ENCODE measurements around the gene IFT81. TPM values are rescaled to one million over a fixed set of nuclear protein-coding genes. Genes with fewer than 3 reads are reported as not detected.

IFT81 gene
- total RNA-seq, 1 experiment from 2014 or later = 32.9 TPM

- no peaks in the 10 kb centered on the region for H3K27me3 ChIP-seq (replicated peaks; ENCODE audit: insufficient read depth, low read depth, low read length, poor library complexity)
- H3K9me3 ChIP-seq (ENCODE audit: low read depth, low read length, poor library complexity, severe bottlenecking) = no peaks in the 10 kb centered on the region
- ChIA-PET POLR2A (ENCODE audit: low non-redundant PET) (no interaction called here), CTCF (no interaction called here)
- no peak for DNase-seq (ENCODE audit: low spot score)
- peaks cover 8% of the 10 kb centered on the region for H3K36me3 ChIP-seq (ENCODE audit: insufficient read depth, low read length, poor library complexity, severe bottlenecking)
- no TSS peak for BruUV-seq (replicated peaks)
- TF ChIP-seq EZH2 (IDR thresholded peaks at IDR 0.05; ENCODE audit: borderline replicate concordance, low read depth, low read length, poor library complexity, severe bottlenecking) = no peak
- TF ChIP-seq, protein P1, sequence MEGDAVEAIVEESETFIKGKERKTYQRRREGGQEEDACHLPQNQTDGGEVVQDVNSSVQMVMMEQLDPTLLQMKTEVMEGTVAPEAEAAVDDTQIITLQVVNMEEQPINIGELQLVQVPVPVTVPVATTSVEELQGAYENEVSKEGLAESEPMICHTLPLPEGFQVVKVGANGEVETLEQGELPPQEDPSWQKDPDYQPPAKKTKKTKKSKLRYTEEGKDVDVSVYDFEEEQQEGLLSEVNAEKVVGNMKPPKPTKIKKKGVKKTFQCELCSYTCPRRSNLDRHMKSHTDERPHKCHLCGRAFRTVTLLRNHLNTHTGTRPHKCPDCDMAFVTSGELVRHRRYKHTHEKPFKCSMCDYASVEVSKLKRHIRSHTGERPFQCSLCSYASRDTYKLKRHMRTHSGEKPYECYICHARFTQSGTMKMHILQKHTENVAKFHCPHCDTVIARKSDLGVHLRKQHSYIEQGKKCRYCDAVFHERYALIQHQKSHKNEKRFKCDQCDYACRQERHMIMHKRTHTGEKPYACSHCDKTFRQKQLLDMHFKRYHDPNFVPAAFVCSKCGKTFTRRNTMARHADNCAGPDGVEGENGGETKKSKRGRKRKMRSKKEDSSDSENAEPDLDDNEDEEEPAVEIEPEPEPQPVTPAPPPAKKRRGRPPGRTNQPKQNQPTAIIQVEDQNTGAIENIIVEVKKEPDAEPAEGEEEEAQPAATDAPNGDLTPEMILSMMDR (conservative IDR thresholded peaks at IDR 0.05; ENCODE audit: low read depth, low read length) = no peak
- no peak overlapping the region for H3K4me3 ChIP-seq (ENCODE audit: low read depth, low read length, poor library complexity, severe bottlenecking)
- no peaks in the 10 kb centered on the region for H3K4me1 ChIP-seq (ENCODE audit: insufficient read depth, low read length, poor library complexity, severe bottlenecking)
- intact Hi-C loops (cut with micrococcal nuclease; ENCODE audit: unreplicated experiment) = no loop called here
- no peak overlapping the region for H3K27ac ChIP-seq (ENCODE audit: low read depth, low read length, poor library complexity, severe bottlenecking)
Observed at GRCh38 chr12:110193196-110193595, 69.0 kb downstream of the IFT81 start.

GRCh38 chr12:110197003-110197402, 72.8 kb downstream of the IFT81 start:
- H3K27me3 ChIP-seq (replicated peaks; ENCODE audit: insufficient read depth, low read depth, low read length, poor library complexity) = no peaks in the 10 kb centered on the region
- H3K9me3 ChIP-seq (ENCODE audit: low read depth, low read length, poor library complexity, severe bottlenecking) = no peaks in the 10 kb centered on the region
- H3K4me3 ChIP-seq (ENCODE audit: low read depth, low read length, poor library complexity, severe bottlenecking) = no peak overlapping the region
- no TSS peak for BruUV-seq (replicated peaks)
- H3K4me1 ChIP-seq (ENCODE audit: insufficient read depth, low read length, poor library complexity, severe bottlenecking) = peaks cover 11% of the 10 kb centered on the region
- DNase-seq (ENCODE audit: low spot score) = no peak
- no peak for TF ChIP-seq EZH2 (IDR thresholded peaks at IDR 0.05; ENCODE audit: borderline replicate concordance, low read depth, low read length, poor library complexity, severe bottlenecking)
- TF ChIP-seq, protein P1 (conservative IDR thresholded peaks at IDR 0.05; ENCODE audit: low read depth, low read length) = no peak
- CTCF ChIA-PET = no interaction called here
- POLR2A ChIA-PET (ENCODE audit: low non-redundant PET) = no interaction called here
- intact Hi-C loops (cut with micrococcal nuclease; ENCODE audit: unreplicated experiment) = no loop called here
- H3K27ac ChIP-seq (ENCODE audit: low read depth, low read length, poor library complexity, severe bottlenecking) = no peak overlapping the region
- peaks cover 8% of the 10 kb centered on the region for H3K36me3 ChIP-seq (ENCODE audit: insufficient read depth, low read length, poor library complexity, severe bottlenecking)

DNA sequence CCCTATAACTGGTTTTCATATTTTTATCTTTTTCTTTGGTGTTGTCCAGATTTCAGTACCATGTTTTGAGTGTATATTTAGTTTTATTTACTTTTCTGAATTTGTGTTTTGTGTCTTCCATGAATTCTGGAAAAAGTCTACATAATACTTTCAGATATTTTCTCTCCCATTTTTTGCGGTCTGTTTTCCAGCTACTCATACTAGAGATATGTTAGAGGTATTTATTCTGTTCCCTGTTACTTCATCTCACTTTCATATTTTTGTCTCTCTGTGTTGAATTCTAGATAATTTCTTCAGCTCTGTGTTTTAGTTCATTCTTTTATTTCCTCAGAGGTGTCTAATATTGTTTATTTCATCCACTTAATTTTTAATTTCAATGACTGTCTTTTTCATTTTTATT, 74.2 kb downstream of the IFT81 start:
- BruUV-seq (replicated peaks) = no TSS peak
- ChIA-PET POLR2A (ENCODE audit: low non-redundant PET) (no interaction called here), CTCF (no interaction called here)
- no peak for DNase-seq (ENCODE audit: low spot score)
- H3K9me3 ChIP-seq (ENCODE audit: low read depth, low read length, poor library complexity, severe bottlenecking) = no peaks in the 10 kb centered on the region
- no peaks in the 10 kb centered on the region for H3K36me3 ChIP-seq (ENCODE audit: insufficient read depth, low read length, poor library complexity, severe bottlenecking)
- no peaks in the 10 kb centered on the region for H3K27me3 ChIP-seq (replicated peaks; ENCODE audit: insufficient read depth, low read depth, low read length, poor library complexity)
- H3K27ac ChIP-seq (ENCODE audit: low read depth, low read length, poor library complexity, severe bottlenecking) = no peak overlapping the region
- no peak overlapping the region for H3K4me3 ChIP-seq (ENCODE audit: low read depth, low read length, poor library complexity, severe bottlenecking)
- peaks cover 11% of the 10 kb centered on the region for H3K4me1 ChIP-seq (ENCODE audit: insufficient read depth, low read length, poor library complexity, severe bottlenecking)
- intact Hi-C loops (cut with micrococcal nuclease; ENCODE audit: unreplicated experiment) = no loop called here
- TF ChIP-seq, protein P1 (conservative IDR thresholded peaks at IDR 0.05; ENCODE audit: low read depth, low read length) = no peak
- no peak for TF ChIP-seq EZH2 (IDR thresholded peaks at IDR 0.05; ENCODE audit: borderline replicate concordance, low read depth, low read length, poor library complexity, severe bottlenecking)
